ENCODE results near the gene BNC2.

DNA sequence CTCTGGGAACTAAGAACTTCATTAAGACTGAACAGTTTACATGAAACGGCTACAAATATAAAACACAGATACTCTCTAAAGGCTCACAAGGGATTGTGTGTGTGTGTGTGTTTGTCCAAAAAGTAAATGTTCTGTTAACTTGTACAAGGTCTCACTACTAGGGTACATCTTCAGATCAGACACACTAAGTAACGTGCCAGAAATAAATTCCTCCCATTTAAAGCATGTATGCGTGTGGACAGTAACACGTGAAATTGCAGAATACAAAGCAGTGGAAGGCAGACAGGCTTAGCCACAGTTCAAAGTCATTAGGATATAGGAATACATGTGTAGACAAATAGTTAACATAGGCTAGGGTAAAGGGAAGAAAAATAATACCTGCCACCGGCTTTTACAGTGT, 1.8 kb downstream of the BNC2 start:
- no peak for TF ChIP-seq CTCF (IDR thresholded peaks at IDR 0.05; ENCODE audit: insufficient read depth, low read length)
- no peak for TF ChIP-seq SPI1 (IDR thresholded peaks at IDR 0.05; ENCODE audit: borderline replicate concordance, low read depth)
- no peak for TF ChIP-seq GABPA (IDR thresholded peaks at IDR 0.05; ENCODE audit: low read depth)
